ENCODE data around the gene CNGB1. TPM values are rescaled to one million over a fixed set of nuclear protein-coding genes. Genes with fewer than 3 reads are reported as not detected.

Gene CNGB1
- total and polyA plus RNA-seq, 8 donors = 0.03 to 0.23 (median 0.14) TPM; not detected in 1

DNA sequence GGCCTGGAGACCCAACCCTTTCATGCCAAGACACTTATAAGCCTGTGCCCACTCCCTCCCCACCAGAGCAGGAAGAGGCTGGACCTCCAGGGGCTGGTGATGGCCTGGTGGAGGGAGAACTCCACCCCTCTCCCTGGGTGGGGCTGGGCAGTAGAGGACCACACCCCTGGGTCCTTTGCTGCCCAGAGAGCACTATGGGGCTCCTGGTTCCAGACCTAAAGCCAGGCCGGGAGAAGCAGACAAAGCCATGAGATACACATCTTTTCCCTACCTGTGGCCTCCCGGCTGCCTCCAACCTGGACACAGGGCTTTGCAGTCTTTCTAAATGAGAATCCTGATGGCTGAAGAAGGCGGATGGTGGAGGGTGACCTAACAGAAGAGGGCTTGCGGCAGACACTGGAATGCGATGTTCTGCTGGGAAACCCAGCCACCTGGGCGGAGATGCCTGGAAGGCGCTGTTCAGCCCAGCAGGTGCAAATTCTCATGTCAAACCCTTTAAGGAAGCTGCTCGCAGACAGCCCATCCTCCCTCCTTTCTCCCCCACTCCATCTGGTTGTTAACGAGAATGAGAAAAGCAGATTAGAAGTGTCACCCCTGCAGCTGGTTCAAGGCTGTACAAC, 124.7 kb downstream of the CNGB1 start:
- no peaks in the 10 kb centered on the region for H3K36me3 ChIP-seq

DNA sequence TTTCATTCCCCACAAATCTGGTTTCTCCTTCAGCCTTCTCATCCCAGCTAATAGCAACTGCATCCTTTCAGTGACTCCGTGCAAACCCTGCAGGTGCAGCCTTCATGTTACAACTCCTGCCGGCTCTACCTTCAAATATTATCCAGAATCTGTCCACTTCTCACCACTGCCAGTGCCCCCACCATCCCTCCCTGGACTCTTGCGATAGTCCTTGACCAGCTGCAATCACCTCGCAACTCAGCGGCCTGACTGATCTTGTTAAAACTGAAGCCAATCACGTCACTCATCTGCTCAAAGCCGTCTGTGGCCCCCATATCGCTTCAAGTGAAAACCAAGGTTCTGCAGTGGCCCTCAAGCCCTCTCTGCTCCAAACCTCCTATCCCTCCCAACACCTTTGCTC, 125.8 kb downstream of the CNGB1 start:
- H3K36me3 ChIP-seq = no peaks in the 10 kb centered on the region
- H3K4me1 ChIP-seq = no peaks in the 10 kb centered on the region
- no peaks in the 10 kb centered on the region for H3K9me3 ChIP-seq
- no peak for ATAC-seq
- H3K27ac ChIP-seq = no peak overlapping the region
- no peaks in the 10 kb centered on the region for H3K27me3 ChIP-seq
- no peak for DNase-seq
- intact Hi-C loops (cut with DNase I) = no loop called here
- H3K4me3 ChIP-seq = no peak overlapping the region
- TF ChIP-seq, protein P1, sequence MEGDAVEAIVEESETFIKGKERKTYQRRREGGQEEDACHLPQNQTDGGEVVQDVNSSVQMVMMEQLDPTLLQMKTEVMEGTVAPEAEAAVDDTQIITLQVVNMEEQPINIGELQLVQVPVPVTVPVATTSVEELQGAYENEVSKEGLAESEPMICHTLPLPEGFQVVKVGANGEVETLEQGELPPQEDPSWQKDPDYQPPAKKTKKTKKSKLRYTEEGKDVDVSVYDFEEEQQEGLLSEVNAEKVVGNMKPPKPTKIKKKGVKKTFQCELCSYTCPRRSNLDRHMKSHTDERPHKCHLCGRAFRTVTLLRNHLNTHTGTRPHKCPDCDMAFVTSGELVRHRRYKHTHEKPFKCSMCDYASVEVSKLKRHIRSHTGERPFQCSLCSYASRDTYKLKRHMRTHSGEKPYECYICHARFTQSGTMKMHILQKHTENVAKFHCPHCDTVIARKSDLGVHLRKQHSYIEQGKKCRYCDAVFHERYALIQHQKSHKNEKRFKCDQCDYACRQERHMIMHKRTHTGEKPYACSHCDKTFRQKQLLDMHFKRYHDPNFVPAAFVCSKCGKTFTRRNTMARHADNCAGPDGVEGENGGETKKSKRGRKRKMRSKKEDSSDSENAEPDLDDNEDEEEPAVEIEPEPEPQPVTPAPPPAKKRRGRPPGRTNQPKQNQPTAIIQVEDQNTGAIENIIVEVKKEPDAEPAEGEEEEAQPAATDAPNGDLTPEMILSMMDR (IDR thresholded peaks at IDR 0.05) = no peak

More for the DNA sequence above, 124.7 kb downstream of the CNGB1 start:
- H3K27me3 ChIP-seq = no peaks in the 10 kb centered on the region
- H3K4me3 ChIP-seq = no peak overlapping the region
- TF ChIP-seq, protein P1 (IDR thresholded peaks at IDR 0.05) = no peak
- H3K27ac ChIP-seq = no peak overlapping the region
- H3K4me1 ChIP-seq = no peaks in the 10 kb centered on the region
- intact Hi-C loops (cut with DNase I) = no loop called here
- DNase-seq (no peak), ATAC-seq (no peak)
- no peaks in the 10 kb centered on the region for H3K9me3 ChIP-seq

DNA sequence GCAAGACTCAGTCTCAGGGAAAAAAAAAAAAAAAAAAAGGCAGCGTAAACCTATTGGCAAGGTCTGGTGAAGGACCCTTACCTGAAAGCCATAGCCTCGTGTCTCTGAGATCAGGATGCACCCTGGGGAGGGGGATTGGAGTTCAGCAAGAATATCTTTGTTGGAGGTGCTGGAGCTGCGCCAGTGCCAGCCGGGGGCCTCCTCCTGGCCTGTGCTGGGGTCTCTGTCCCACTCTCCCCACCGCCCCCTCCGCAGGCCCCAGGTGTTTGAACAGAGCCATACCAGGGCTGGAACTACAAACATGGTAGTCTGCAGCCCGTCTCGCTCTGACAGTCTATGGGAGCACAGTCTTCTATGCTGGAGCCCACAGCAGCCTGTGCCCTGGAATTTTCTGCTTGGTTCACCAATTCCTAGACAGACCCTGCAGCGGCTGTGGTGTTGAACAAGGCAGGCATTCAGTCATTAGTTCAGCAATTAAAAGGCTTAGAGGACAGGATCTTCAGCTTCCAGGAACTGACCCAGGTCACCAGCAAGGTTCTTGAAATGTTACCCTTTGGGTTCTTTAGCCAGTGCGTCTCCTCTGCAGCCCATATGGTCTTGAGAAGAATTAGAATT, 126.4 kb downstream of the CNGB1 start:
- DNase-seq = no peak
- TF ChIP-seq, protein P1 (IDR thresholded peaks at IDR 0.05) = no peak
- H3K4me3 ChIP-seq = no peak overlapping the region
- intact Hi-C loops (cut with DNase I) = no loop called here
- no peak overlapping the region for H3K27ac ChIP-seq
- no peaks in the 10 kb centered on the region for H3K9me3 ChIP-seq
- no peaks in the 10 kb centered on the region for H3K36me3 ChIP-seq
- no peak for ATAC-seq
- H3K4me1 ChIP-seq = no peaks in the 10 kb centered on the region
- H3K27me3 ChIP-seq = no peaks in the 10 kb centered on the region

DNA sequence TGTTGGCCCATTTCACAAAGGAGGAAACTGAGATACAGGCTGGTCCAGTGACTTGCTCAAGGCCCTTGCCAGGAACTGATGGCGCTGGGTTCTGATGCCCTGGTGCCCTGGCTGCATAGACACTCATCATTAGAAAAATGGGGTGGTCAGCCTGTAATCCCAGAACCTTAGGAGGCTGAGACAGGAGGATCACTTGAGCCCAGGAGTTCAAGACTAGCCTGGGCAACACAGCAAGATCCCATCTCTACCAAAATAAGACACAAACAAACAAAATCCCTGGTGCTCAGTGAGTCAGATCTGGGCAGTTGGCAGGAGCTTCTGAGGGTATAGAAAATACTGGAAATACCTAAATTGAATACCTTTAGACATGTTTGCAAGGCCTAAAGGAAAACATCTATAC, 127.5 kb downstream of the CNGB1 start:
- Histone ChIP-seq H3K4me3 (no peak overlapping the region), H3K27me3 (no peaks in the 10 kb centered on the region), H3K9me3 (no peaks in the 10 kb centered on the region), H3K4me1 (no peaks in the 10 kb centered on the region), H3K27ac (no peak overlapping the region), H3K36me3 (no peaks in the 10 kb centered on the region)
- TF ChIP-seq, protein P1 (IDR thresholded peaks at IDR 0.05) = no peak
- ATAC-seq = no peak
- no peak for DNase-seq
- intact Hi-C loops (cut with DNase I) = no loop called here

DNA sequence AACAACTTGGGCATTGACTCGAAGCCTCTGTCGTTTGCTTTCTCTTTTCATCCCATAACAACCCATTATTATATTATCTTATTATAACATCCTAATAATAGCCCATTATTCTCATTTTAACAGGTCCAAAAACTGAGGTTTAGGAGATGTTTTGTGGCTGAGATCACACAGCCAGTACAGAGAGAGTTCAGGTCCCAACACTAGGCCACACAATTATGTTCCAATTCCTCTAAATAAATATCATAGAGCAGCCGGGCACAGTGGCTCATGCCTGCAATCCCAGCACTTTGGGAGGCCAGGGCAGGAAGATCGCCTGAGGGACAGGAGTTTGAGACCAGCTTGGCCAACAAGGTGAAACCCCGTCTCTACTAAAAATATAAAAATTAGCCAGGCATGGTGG, 128.3 kb downstream of the CNGB1 start:
- Histone ChIP-seq H3K4me1 (no peaks in the 10 kb centered on the region), H3K27me3 (no peaks in the 10 kb centered on the region), H3K36me3 (no peaks in the 10 kb centered on the region), H3K9me3 (no peaks in the 10 kb centered on the region), H3K4me3 (no peak overlapping the region), H3K27ac (no peak overlapping the region)
- DNase-seq (no peak), ATAC-seq (no peak)
- intact Hi-C loops (cut with DNase I) = no loop called here
- TF ChIP-seq, protein P1 (IDR thresholded peaks at IDR 0.05) = no peak

Measured in left lung (tissue), 10 donors.